SJCRH30 (cell line): ENCODE data around the gene KLHL11. TPM values are rescaled to one million over a fixed set of nuclear protein-coding genes. Genes with fewer than 3 reads are reported as not detected.
A peak's percentile ranks its signal among the peaks of the same experiment; 100 is the strongest.
"Not testable (repeated sequence)": the region's sequence is repeated elsewhere in the genome, so short reads cannot be mapped to it uniquely, and the experiment has no call there.

Source experiments
- DNase-seq, 2 experiments: peaks; one replicate each; pipeline ENCODE4 v3.0.0-alpha.2; 2015 to 2020
- H3K27ac ChIP-seq: fragments of 250-450 bp; sonication (Bioruptor Pico); 2 replicates; pipeline ENCODE4 v1.5.1; 2020; ENCODE audit warnings: mild to moderate bottlenecking, moderate library complexity
- H3K27me3 ChIP-seq: fragments of 250-450 bp; sonication (Bioruptor Pico); 2 replicates; pipeline ENCODE4 v1.5.1; 2020; ENCODE audit warnings: mild to moderate bottlenecking, moderate library complexity
- H3K36me3 ChIP-seq: fragments of 250-450 bp; sonication (Bioruptor Pico); 2 replicates; pipeline ENCODE4 v1.5.1; 2020; ENCODE audit warnings: mild to moderate bottlenecking, moderate library complexity
- H3K4me1 ChIP-seq: fragments of 250-450 bp; sonication (Bioruptor Pico); 2 replicates; pipeline ENCODE4 v1.5.1; 2020; ENCODE audit warnings: mild to moderate bottlenecking, moderate library complexity
- H3K4me3 ChIP-seq: fragments of 250-450 bp; sonication (Bioruptor Pico); 2 replicates; pipeline ENCODE4 v1.5.1; 2020; ENCODE audit warnings: mild to moderate bottlenecking, moderate library complexity
- H3K9me3 ChIP-seq: fragments of 250-450 bp; sonication (Bioruptor Pico); replicated peaks from 2 replicates; pipeline ENCODE4 v1.5.1; 2020; ENCODE audit warnings: mild to moderate bottlenecking, moderate library complexity
- total RNA-seq: library from RNA; depleted of rRNA; stranded (reverse); fragments of >200 nt; shearing (Covaris generic); gene quantifications from 2 replicates; pipeline ENCODE4 v1.2.3, GENCODE V29; 2014

The KLHL11 gene
- total RNA-seq, 1 experiment from 2014 or later, result 23.8 TPM

- Histone ChIP-seq H3K4me1 (no peaks in the 10 kb centered on the region), H3K36me3 (peaks cover 17% of the 10 kb centered on the region), H3K9me3 (no peaks in the 10 kb centered on the region), H3K27ac (peak within 1 kb of the TSS; percentile 39), H3K4me3 (peak within 1 kb of the TSS; percentile 93), H3K27me3 (no peaks in the 10 kb centered on the region)
- DNase-seq, result peak; percentile 66 to 74
These were observed 29.2 kb downstream of the KLHL11 start, which contains the start of gene NT5C3B for GRCh38 chr17:41835800-41836549. Gene NT5C3B (minus strand): TSS chr17:41836232. CDS start chr17:41836193, 39 bp downstream.

- no peaks in the 10 kb centered on the region for H3K9me3 ChIP-seq
- DNase-seq, result peak in 1 of 2 experiments; percentile 28
- no peaks in the 10 kb centered on the region for H3K27me3 ChIP-seq
- peak overlapping the region; percentile 93 for H3K4me3 ChIP-seq
- H3K4me1 ChIP-seq, result no peaks in the 10 kb centered on the region
- peaks cover 23% of the 10 kb centered on the region for H3K36me3 ChIP-seq
- H3K27ac ChIP-seq, result peak overlapping the region; percentile 39
These were observed 29.9 kb downstream of the KLHL11 start for GRCh38 chr17:41835214-41835799.

GRCh38 chr17:41829961-41830360, 35.3 kb downstream of the KLHL11 start:
- not testable (repeated sequence) for DNase-seq, H3K27me3 ChIP-seq, H3K4me1 ChIP-seq, H3K27ac ChIP-seq, H3K4me3 ChIP-seq, H3K9me3 ChIP-seq
- H3K36me3 ChIP-seq, result peaks cover 37% of the 10 kb centered on the region

GRCh38 chr17:41825175-41825845, 39.9 kb downstream of the KLHL11 start:
- no peak for DNase-seq
- no peak overlapping the region for H3K4me3 ChIP-seq
- peaks cover 21% of the 10 kb centered on the region for H3K36me3 ChIP-seq
- H3K27me3 ChIP-seq, result no peaks in the 10 kb centered on the region
- no peaks in the 10 kb centered on the region for H3K4me1 ChIP-seq
- H3K27ac ChIP-seq, result no peak overlapping the region
- no peaks in the 10 kb centered on the region for H3K9me3 ChIP-seq

- H3K27me3 ChIP-seq, result no peaks in the 10 kb centered on the region
- H3K36me3 ChIP-seq, result peaks cover 25% of the 10 kb centered on the region; the same call in 1 of the 2 replicates
- H3K27ac ChIP-seq, result no peak overlapping the region
- H3K9me3 ChIP-seq, result no peaks in the 10 kb centered on the region
- H3K4me1 ChIP-seq, result no peaks in the 10 kb centered on the region
- no peak for DNase-seq
- no peak overlapping the region for H3K4me3 ChIP-seq
These were observed 41.1 kb downstream of the KLHL11 start for GRCh38 chr17:41824086-41824485.

- DNase-seq, result no peak
- H3K4me3 ChIP-seq, result no peak overlapping the region
- no peak overlapping the region for H3K27ac ChIP-seq
- H3K27me3 ChIP-seq, result no peaks in the 10 kb centered on the region
- no peaks in the 10 kb centered on the region for H3K4me1 ChIP-seq
- peaks cover 25% of the 10 kb centered on the region; the same call in 1 of the 2 replicates for H3K36me3 ChIP-seq
- no peaks in the 10 kb centered on the region for H3K9me3 ChIP-seq
These were observed 41.6 kb downstream of the KLHL11 start for GRCh38 chr17:41823580-41823979.

- Histone ChIP-seq H3K27ac (no peak overlapping the region), H3K36me3 (peaks cover 25% of the 10 kb centered on the region; the same call in 1 of the 2 replicates)
These were observed 42.1 kb downstream of the KLHL11 start for GRCh38 chr17:41823141-41823524.

GRCh38 chr17:41822216-41823140, 42.7 kb downstream of the KLHL11 start:
- no peak for DNase-seq
- Histone ChIP-seq H3K9me3 (no peaks in the 10 kb centered on the region), H3K27ac (no peak overlapping the region), H3K4me3 (no peak overlapping the region), H3K4me1 (no peaks in the 10 kb centered on the region), H3K27me3 (no peaks in the 10 kb centered on the region), H3K36me3 (peaks cover 24% of the 10 kb centered on the region; the same call in 1 of the 2 replicates)

More at GRCh38 chr17:41823141-41823524, 42.1 kb downstream of the KLHL11 start:
- DNase-seq, result no peak
- Histone ChIP-seq H3K4me1 (no peaks in the 10 kb centered on the region), H3K9me3 (no peaks in the 10 kb centered on the region), H3K27me3 (no peaks in the 10 kb centered on the region), H3K4me3 (no peak overlapping the region)

GRCh38 chr17:41821776-41822175, 43.4 kb downstream of the KLHL11 start:
- no peak overlapping the region for H3K4me3 ChIP-seq
- no peaks in the 10 kb centered on the region for H3K9me3 ChIP-seq
- no peak overlapping the region for H3K27ac ChIP-seq
- H3K36me3 ChIP-seq, result peaks cover 21% of the 10 kb centered on the region; the same call in 1 of the 2 replicates
- no peaks in the 10 kb centered on the region for H3K27me3 ChIP-seq
- no peaks in the 10 kb centered on the region for H3K4me1 ChIP-seq
- no peak for DNase-seq

GRCh38 chr17:41818024-41818423, 47.2 kb downstream of the KLHL11 start:
- H3K9me3 ChIP-seq, result no peaks in the 10 kb centered on the region
- no peak overlapping the region for H3K27ac ChIP-seq
- H3K36me3 ChIP-seq, result peaks cover 10% of the 10 kb centered on the region; the same call in 1 of the 2 replicates
- DNase-seq, result no peak
- no peaks in the 10 kb centered on the region for H3K27me3 ChIP-seq
- H3K4me3 ChIP-seq, result no peak overlapping the region
- no peaks in the 10 kb centered on the region for H3K4me1 ChIP-seq

GRCh38 chr17:41816637-41817320, 48.4 kb downstream of the KLHL11 start:
- no peaks in the 10 kb centered on the region for H3K27me3 ChIP-seq
- no peak overlapping the region for H3K27ac ChIP-seq
- no peak for DNase-seq
- H3K4me1 ChIP-seq, result no peaks in the 10 kb centered on the region
- H3K9me3 ChIP-seq, result no peaks in the 10 kb centered on the region
- H3K36me3 ChIP-seq, result peaks cover 10% of the 10 kb centered on the region; the same call in 1 of the 2 replicates
- H3K4me3 ChIP-seq, result no peak overlapping the region

- Histone ChIP-seq H3K36me3 (peaks cover 5% of the 10 kb centered on the region; the same call in 1 of the 2 replicates), H3K9me3 (no peaks in the 10 kb centered on the region), H3K4me1 (no peaks in the 10 kb centered on the region), H3K4me3 (peak overlapping the region; percentile 72), H3K27me3 (no peaks in the 10 kb centered on the region), H3K27ac (no peak overlapping the region)
- DNase-seq, result no peak
These were observed 51.0 kb downstream of the KLHL11 start for GRCh38 chr17:41814195-41814594.

GRCh38 chr17:41813699-41814124, 51.5 kb downstream of the KLHL11 start:
- H3K27ac ChIP-seq, result no peak overlapping the region; the same call in 1 of the 2 replicates
- no peaks in the 10 kb centered on the region for H3K27me3 ChIP-seq
- no peak for DNase-seq
- peak overlapping the region; percentile 72 for H3K4me3 ChIP-seq
- H3K36me3 ChIP-seq, result peaks cover 5% of the 10 kb centered on the region; the same call in 1 of the 2 replicates
- no peaks in the 10 kb centered on the region for H3K9me3 ChIP-seq
- no peaks in the 10 kb centered on the region for H3K4me1 ChIP-seq
